Measurements from ENCODE around the gene PRORP. TPM values are rescaled to one million over a fixed set of nuclear protein-coding genes. Genes with fewer than 3 reads are reported as not detected.
A peak's percentile ranks its signal among the peaks of the same experiment; 100 is the strongest.

Gene PRORP
- total and polyA plus RNA-seq, 2 of the 13 experiments (the other 11 are each of a cell fraction or from before 2014, with no cell fraction given) = 48.9 to 88.7 TPM

- TF ChIP-seq NRL (CRISPR knock-in tag; IDR thresholded peaks at IDR 0.05; ENCODE audit: borderline replicate concordance) (no peak), ZNF567 (CRISPR knock-in tag; IDR thresholded peaks at IDR 0.05; ENCODE audit: borderline replicate concordance) (no peak), THAP9 (CRISPR knock-in tag; IDR thresholded peaks at IDR 0.05; ENCODE audit: borderline replicate concordance) (no peak), RCOR2 (CRISPR knock-in tag; IDR thresholded peaks at IDR 0.05) (peak; percentile 50; the same call in 1 of the 2 replicates), ZSCAN9 (CRISPR knock-in tag; IDR thresholded peaks at IDR 0.05; ENCODE audit: borderline replicate concordance) (no peak), ETV6 (CRISPR knock-in tag; conservative IDR thresholded peaks at IDR 0.05) (no peak), HDAC1 (CRISPR knock-in tag; IDR thresholded peaks at IDR 0.05) (peak; percentile 39; the same call in 1 of the 2 replicates), BHLHE40 (IDR thresholded peaks at IDR 0.05; ENCODE audit: low read length) (no peak), ZNF687 (CRISPR knock-in tag; IDR thresholded peaks at IDR 0.05) (no peak), ZNF782 (CRISPR knock-in tag; IDR thresholded peaks at IDR 0.05; ENCODE audit: borderline replicate concordance) (no peak), FOXJ3 (CRISPR knock-in tag; IDR thresholded peaks at IDR 0.05; ENCODE audit: borderline replicate concordance) (no peak; the same call in 1 of the 2 replicates), ZHX2 (IDR thresholded peaks at IDR 0.05; ENCODE audit: low read depth) (no peak), ZHX2 (CRISPR knock-in tag; IDR thresholded peaks at IDR 0.05; ENCODE audit: borderline replicate concordance) (no peak), THAP8 (CRISPR knock-in tag; IDR thresholded peaks at IDR 0.05; ENCODE audit: borderline replicate concordance) (no peak), ZZZ3 (CRISPR knock-in tag; IDR thresholded peaks at IDR 0.05; ENCODE audit: borderline replicate concordance) (no peak), RXRA (CRISPR knock-in tag; IDR thresholded peaks at IDR 0.05) (no peak; the same call in 1 of the 2 replicates), NCOA1 (CRISPR knock-in tag; IDR thresholded peaks at IDR 0.05) (no peak)
These were observed 44.3 kb upstream of the PRORP start (continued) for GRCh38 chr14:35078082-35078481.

All from HepG2 (cell line).